ENCODE data around the gene MEFV.

The MEFV gene

GRCh38 chr16:3246876-3247275, 9.6 kb downstream of the MEFV start:
- Histone ChIP-seq H3K27ac (ENCODE audit: low read depth, low read length, severe bottlenecking) (no peak overlapping the region), H3K4me1 (ENCODE audit: control insufficient read depth, insufficient read depth, low read length, poor library complexity, severe bottlenecking) (no peaks in the 10 kb centered on the region), H3K36me3 (ENCODE audit: control insufficient read depth, insufficient read depth, low read length) (no peaks in the 10 kb centered on the region), H3K4me3 (ENCODE audit: extremely low read depth, insufficient read depth, low read length, poor library complexity, severe bottlenecking) (no peak overlapping the region), H3K9me3 (ENCODE audit: control insufficient read depth, low read length) (no peaks in the 10 kb centered on the region)
- WGBS, 2 experiments (ENCODE audit: insufficient coverage in 2 of 2), result 93 to 94% methylated on average over 9 to 10 of the region's 10 CpGs

GRCh38 chr16:3246002-3246401, 10.4 kb downstream of the MEFV start:
- no peak overlapping the region for H3K4me3 ChIP-seq (ENCODE audit: extremely low read depth, insufficient read depth, low read length, poor library complexity, severe bottlenecking)
- H3K4me1 ChIP-seq (ENCODE audit: control insufficient read depth, insufficient read depth, low read length, poor library complexity, severe bottlenecking), result no peaks in the 10 kb centered on the region
- H3K36me3 ChIP-seq (ENCODE audit: control insufficient read depth, insufficient read depth, low read length), result no peaks in the 10 kb centered on the region
- no peak overlapping the region for H3K27ac ChIP-seq (ENCODE audit: low read depth, low read length, severe bottlenecking)
- WGBS, 2 experiments (ENCODE audit: insufficient coverage in 2 of 2), result 71 to 72% methylated on average over 6 to 7 of the region's 7 CpGs
- H3K9me3 ChIP-seq (ENCODE audit: control insufficient read depth, low read length), result no peaks in the 10 kb centered on the region

- no peaks in the 10 kb centered on the region for H3K4me1 ChIP-seq (ENCODE audit: control insufficient read depth, insufficient read depth, low read length, poor library complexity, severe bottlenecking)
- 66 to 82% methylated on average over 3 to 5 of the region's 6 CpGs for WGBS, 2 experiments (ENCODE audit: insufficient coverage in 2 of 2)
- no peaks in the 10 kb centered on the region for H3K9me3 ChIP-seq (ENCODE audit: control insufficient read depth, low read length)
- no peak overlapping the region for H3K4me3 ChIP-seq (ENCODE audit: extremely low read depth, insufficient read depth, low read length, poor library complexity, severe bottlenecking)
- H3K36me3 ChIP-seq (ENCODE audit: control insufficient read depth, insufficient read depth, low read length), result no peaks in the 10 kb centered on the region
- no peak overlapping the region for H3K27ac ChIP-seq (ENCODE audit: low read depth, low read length, severe bottlenecking)
These were observed 12.6 kb downstream of the MEFV start for GRCh38 chr16:3243882-3244281.

GRCh38 chr16:3242709-3243108, 13.7 kb downstream of the MEFV start:
- Histone ChIP-seq H3K4me3 (ENCODE audit: extremely low read depth, insufficient read depth, low read length, poor library complexity, severe bottlenecking) (no peak overlapping the region), H3K36me3 (ENCODE audit: control insufficient read depth, insufficient read depth, low read length) (no peaks in the 10 kb centered on the region), H3K4me1 (ENCODE audit: control insufficient read depth, insufficient read depth, low read length, poor library complexity, severe bottlenecking) (no peaks in the 10 kb centered on the region), H3K9me3 (ENCODE audit: control insufficient read depth, low read length) (no peaks in the 10 kb centered on the region), H3K27ac (ENCODE audit: low read depth, low read length, severe bottlenecking) (no peak overlapping the region)
- WGBS, 2 experiments (ENCODE audit: insufficient coverage in 2 of 2), result 79 to 83% methylated on average over 11 of the region's 11 CpGs

GRCh38 chr16:3241761-3242160, 14.7 kb downstream of the MEFV start:
- no peaks in the 10 kb centered on the region for H3K4me1 ChIP-seq (ENCODE audit: control insufficient read depth, insufficient read depth, low read length, poor library complexity, severe bottlenecking)
- H3K4me3 ChIP-seq (ENCODE audit: extremely low read depth, insufficient read depth, low read length, poor library complexity, severe bottlenecking), result no peak overlapping the region
- no peaks in the 10 kb centered on the region for H3K9me3 ChIP-seq (ENCODE audit: control insufficient read depth, low read length)
- H3K27ac ChIP-seq (ENCODE audit: low read depth, low read length, severe bottlenecking), result no peak overlapping the region
- no peaks in the 10 kb centered on the region for H3K36me3 ChIP-seq (ENCODE audit: control insufficient read depth, insufficient read depth, low read length)
- WGBS, 2 experiments (ENCODE audit: insufficient coverage in 2 of 2), result 78 to 98% methylated on average over 2 to 3 of the region's 5 CpGs

- Histone ChIP-seq H3K9me3 (ENCODE audit: control insufficient read depth, low read length) (peaks cover 14% of the 10 kb centered on the region), H3K27ac (ENCODE audit: low read depth, low read length, severe bottlenecking) (no peak overlapping the region), H3K4me1 (ENCODE audit: control insufficient read depth, insufficient read depth, low read length, poor library complexity, severe bottlenecking) (no peaks in the 10 kb centered on the region), H3K4me3 (ENCODE audit: extremely low read depth, insufficient read depth, low read length, poor library complexity, severe bottlenecking) (no peak overlapping the region), H3K36me3 (ENCODE audit: control insufficient read depth, insufficient read depth, low read length) (peaks cover 28% of the 10 kb centered on the region)
- 91 to 93% methylated on average over 21 to 24 of the region's 29 CpGs for WGBS, 2 experiments (ENCODE audit: insufficient coverage in 2 of 2)
These were observed 20.4 kb downstream of the MEFV start for GRCh38 chr16:3235856-3236669.

- Histone ChIP-seq H3K27ac (ENCODE audit: low read depth, low read length, severe bottlenecking) (peak within 1 kb of the TSS; percentile 77), H3K4me1 (ENCODE audit: control insufficient read depth, insufficient read depth, low read length, poor library complexity, severe bottlenecking) (no peaks in the 10 kb centered on the region), H3K9me3 (ENCODE audit: control insufficient read depth, low read length) (peaks cover 14% of the 10 kb centered on the region), H3K4me3 (ENCODE audit: extremely low read depth, insufficient read depth, low read length, poor library complexity, severe bottlenecking) (peak within 1 kb of the TSS; percentile 73), H3K36me3 (ENCODE audit: control insufficient read depth, insufficient read depth, low read length) (peaks cover 36% of the 10 kb centered on the region)
- WGBS, 2 experiments (ENCODE audit: insufficient coverage in 2 of 2), result 0% methylated on average over 43 to 44 of the region's 59 CpGs
These were observed 21.4 kb downstream of the MEFV start, which contains the start of gene ZNF200 for GRCh38 chr16:3234857-3235561. TSS of gene ZNF200 (minus strand) at chr16:3235158. CDS start at chr16:3233755, 1,403 bp downstream.

- H3K27ac ChIP-seq (ENCODE audit: low read depth, low read length, severe bottlenecking), result peak overlapping the region; percentile 77
- H3K4me3 ChIP-seq (ENCODE audit: extremely low read depth, insufficient read depth, low read length, poor library complexity, severe bottlenecking), result peak overlapping the region; percentile 73
- 1 to 4% methylated on average over 14 to 18 of the region's 18 CpGs for WGBS, 2 experiments (ENCODE audit: insufficient coverage in 2 of 2)
These were observed 21.9 kb downstream of the MEFV start for GRCh38 chr16:3234543-3234856.

GRCh38 chr16:3223913-3224515, 32.4 kb downstream of the MEFV start:
- WGBS, 2 experiments (ENCODE audit: insufficient coverage in 2 of 2), result 90 to 100% methylated on average over 2 to 6 of the region's 10 CpGs
- H3K36me3 ChIP-seq (ENCODE audit: control insufficient read depth, insufficient read depth, low read length), result peaks cover 60% of the 10 kb centered on the region
- no peaks in the 10 kb centered on the region for H3K4me1 ChIP-seq (ENCODE audit: control insufficient read depth, insufficient read depth, low read length, poor library complexity, severe bottlenecking)
- H3K27ac ChIP-seq (ENCODE audit: low read depth, low read length, severe bottlenecking), result no peak overlapping the region
- peaks cover 56% of the 10 kb centered on the region for H3K9me3 ChIP-seq (ENCODE audit: control insufficient read depth, low read length)
- no peak overlapping the region for H3K4me3 ChIP-seq (ENCODE audit: extremely low read depth, insufficient read depth, low read length, poor library complexity, severe bottlenecking)

More at GRCh38 chr16:3234543-3234856, 21.9 kb downstream of the MEFV start:
- peaks cover 14% of the 10 kb centered on the region for H3K9me3 ChIP-seq (ENCODE audit: control insufficient read depth, low read length)
- peaks cover 41% of the 10 kb centered on the region for H3K36me3 ChIP-seq (ENCODE audit: control insufficient read depth, insufficient read depth, low read length)
- no peaks in the 10 kb centered on the region for H3K4me1 ChIP-seq (ENCODE audit: control insufficient read depth, insufficient read depth, low read length, poor library complexity, severe bottlenecking)

GRCh38 chr16:3220839-3221238, 35.6 kb downstream of the MEFV start:
- Histone ChIP-seq H3K36me3 (ENCODE audit: control insufficient read depth, insufficient read depth, low read length) (peaks cover 35% of the 10 kb centered on the region), H3K27ac (ENCODE audit: low read depth, low read length, severe bottlenecking) (no peak overlapping the region), H3K4me3 (ENCODE audit: extremely low read depth, insufficient read depth, low read length, poor library complexity, severe bottlenecking) (no peak overlapping the region), H3K9me3 (ENCODE audit: control insufficient read depth, low read length) (peaks cover 40% of the 10 kb centered on the region), H3K4me1 (ENCODE audit: control insufficient read depth, insufficient read depth, low read length, poor library complexity, severe bottlenecking) (no peaks in the 10 kb centered on the region)
- 80 to 91% methylated on average over 4 to 9 of the region's 10 CpGs for WGBS, 2 experiments (ENCODE audit: insufficient coverage in 2 of 2)

Measured in mesodermal cell (in vitro differentiated cells).